ENCODE results near the gene IL21.
"Not testable (repeated sequence)": the region's sequence is repeated elsewhere in the genome, so short reads cannot be mapped to it uniquely, and the experiment has no call there.

Gene IL21

GRCh38 chr4:122621016-122621507, at the start of gene IL21:
Gene IL21, minus strand, starts transcription at chr4:122621066. Its CDS starts 55 bp downstream, at chr4:122621011.
- no peak for DNase-seq

DNA sequence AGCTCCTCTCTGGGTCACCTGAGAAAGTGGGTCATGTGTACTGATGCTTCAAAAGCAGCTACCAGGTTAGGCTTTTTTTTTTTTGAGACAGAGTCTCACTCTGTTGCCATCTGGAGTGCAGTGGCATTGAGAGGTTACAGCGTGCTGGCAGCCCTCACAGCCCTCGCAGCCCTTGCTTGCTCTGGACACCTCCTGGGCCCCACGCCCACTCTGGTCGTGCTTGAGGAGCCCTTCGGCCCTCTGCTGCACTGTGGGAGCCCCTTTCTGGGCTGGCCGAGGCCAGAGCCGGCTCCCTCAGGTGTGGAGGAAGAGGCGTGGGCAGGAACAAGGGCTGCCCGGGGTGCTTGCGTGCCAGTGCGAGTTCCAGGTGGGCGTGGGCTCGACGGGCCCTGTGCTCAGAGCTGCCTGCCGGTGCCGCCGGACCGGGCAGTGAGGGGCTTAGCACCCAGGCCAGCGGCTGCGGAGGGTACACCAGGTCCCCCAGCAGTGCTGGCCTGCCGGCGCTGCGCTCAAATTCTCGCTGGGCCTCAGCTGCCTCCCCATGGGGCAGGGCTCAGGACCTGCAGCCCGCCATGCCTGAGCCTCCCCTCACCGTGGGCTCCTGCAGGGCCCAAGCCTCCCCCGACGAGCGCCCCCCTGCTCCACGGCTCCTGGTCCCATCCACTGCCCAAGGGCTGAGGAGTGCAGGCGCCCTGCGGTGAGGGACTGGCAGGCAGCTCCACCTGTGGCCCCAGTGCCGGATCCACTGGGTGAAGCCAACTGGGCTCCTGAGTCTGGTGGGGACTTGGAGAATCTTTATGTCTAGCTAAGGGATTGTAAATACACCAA, 49.3 kb upstream of the IL21 start:
- no peak for DNase-seq

GRCh38 chr4:122668241-122668640, 47.4 kb upstream of the IL21 start:
- no peak for DNase-seq

- no peak for DNase-seq
Measured at GRCh38 chr4:122666527-122667245, 45.8 kb upstream of the IL21 start.

GRCh38 chr4:122665161-122665929, 44.5 kb upstream of the IL21 start:
- no peak for DNase-seq

DNA sequence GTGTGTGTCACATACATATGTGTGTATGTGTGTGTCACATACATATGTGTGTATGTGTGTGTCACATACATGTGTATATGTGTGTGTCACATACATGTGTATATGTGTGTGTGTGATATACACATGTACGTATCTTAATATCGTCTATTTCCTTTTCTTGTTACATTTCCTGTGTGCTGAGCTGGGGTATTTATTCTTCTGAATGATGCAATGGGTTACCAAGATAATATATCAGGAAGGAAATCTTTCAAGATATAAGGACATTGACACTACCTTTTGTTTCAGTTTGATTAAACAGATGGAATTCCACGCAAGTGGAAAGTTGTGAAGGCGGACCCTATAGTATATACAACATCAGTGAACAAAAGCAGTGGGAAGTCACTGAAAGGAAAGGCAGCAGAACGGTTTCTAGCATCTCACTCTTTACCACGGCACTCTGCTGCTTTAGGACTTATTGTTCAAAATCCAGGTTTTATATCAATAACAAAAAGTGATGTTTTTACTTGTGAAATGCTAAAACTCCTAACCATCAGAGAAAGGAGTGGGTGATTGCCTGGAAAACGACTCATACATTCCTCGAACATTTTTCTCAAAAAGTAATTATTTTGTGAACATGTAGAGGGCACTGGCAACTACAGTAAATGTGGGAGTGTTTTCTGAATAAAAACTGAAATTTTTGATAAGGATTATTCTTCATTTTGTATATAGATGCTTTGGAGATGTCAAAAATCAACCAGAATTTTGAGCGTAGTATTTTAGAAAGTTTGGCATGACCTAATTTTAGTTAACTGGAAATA, 43.1 kb upstream of the IL21 start:
- no peak for DNase-seq

GRCh38 chr4:122663291-122663690, 42.4 kb upstream of the IL21 start:
- no peak for DNase-seq

DNA sequence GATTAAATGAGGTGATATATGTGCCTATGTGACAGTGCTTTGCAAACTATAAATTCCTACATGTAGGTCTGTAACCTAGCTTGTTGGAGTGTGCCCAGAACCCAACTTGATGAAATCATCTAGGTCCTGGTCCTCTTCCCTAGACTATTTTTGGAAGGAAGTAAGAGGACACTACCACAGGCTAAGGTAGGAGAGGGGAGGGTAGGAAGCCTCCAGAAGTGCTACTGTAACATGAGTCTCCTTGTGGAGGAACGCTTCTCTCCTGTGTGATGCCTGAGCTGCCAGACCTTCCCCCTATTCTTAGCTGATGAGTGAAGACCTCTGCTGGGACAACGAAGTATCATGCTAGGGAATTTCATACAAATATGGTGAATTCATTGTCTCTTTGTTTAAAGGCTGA, 41.8 kb upstream of the IL21 start:
- DNase-seq = no peak

DNA sequence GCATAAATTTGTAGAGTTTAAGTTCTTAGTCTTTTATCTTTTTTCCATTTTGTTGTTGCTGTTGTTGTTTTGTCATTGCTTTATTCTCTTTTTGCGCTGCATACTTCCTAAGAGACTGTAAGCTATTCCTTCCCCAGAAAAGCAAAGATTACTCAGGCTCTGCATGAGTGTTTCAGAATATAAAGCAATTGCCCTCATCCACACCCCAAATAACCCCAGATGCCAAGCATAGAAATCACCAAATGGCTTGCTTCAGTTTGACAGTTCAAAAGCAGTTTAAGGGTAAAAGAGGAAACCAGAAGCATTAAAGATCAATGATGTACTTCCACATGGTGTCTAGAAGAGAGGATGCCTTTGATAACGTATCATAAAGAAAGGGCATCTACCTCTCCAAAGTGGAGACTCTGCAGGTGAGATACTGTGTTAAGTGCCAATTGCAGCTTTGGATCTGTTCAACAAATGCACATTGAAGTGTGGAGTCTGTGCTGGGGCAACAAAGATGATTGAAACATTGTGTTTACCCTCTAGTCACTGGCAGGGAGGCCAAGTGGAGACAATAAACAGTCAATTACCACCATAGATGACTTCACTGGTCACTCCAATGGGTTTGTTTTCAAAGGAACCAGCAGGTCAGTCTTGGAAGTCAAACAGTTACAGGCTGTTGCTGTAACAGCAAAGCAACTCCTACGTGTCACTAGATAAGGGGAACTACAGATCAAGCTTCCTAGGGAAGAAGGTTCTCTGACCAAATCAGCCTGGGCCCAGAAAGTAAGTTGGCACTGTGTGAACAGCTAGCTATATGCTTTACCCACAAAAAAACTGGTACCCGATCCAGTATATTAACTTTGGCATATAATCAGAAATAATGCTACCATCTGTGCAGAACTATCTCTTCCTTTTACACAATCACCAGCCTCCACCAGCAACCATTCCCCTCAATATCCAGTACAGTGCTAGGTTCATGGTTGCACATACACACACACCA, 40.6 kb upstream of the IL21 start:
- no peak for DNase-seq

DNA sequence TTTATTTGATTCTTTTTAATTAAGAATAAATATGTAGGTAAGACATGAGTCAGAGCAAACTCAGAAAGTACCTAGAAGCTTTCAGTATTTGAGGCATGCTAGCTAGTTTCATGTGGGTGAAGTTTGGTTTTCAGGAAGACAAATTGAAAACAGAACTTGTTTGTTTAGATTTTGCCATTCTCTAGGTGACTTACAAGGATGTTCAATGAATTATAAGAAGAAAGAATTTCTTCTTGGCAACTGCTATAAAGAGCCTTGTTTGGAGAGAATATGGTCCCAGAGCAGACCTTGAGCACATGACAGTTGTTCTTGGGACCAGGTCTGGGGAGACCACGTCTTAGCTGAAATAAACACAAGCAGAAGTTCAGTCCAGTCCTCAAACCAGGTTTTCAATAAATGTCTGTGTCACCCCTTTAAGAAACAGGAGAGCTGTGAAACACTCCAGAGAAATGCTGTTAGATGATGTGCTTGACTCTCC, 38.0 kb upstream of the IL21 start:
- no peak for DNase-seq

GRCh38 chr4:122658377-122658776, 37.5 kb upstream of the IL21 start:
- DNase-seq = no peak

DNA sequence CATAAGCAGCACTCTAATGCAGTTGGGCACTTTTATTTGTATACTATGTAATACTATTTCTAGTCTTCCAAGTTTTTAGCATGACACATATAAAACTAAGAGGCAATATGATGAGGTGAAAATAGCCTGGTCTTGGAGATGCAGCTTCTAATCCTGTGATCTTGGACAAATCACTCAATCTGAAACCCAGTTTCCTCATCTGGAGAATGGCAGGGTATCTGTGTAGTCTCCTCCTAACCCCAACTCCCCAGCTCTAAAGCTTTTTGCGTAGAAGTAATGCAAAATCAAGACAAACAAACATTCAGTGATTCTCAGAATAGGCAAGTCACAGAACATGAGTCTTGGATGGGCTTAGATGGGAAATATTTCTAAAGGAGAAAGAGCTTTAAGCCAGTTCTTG, 36.7 kb upstream of the IL21 start:
- DNase-seq = no peak

GRCh38 chr4:122656583-122656982, 35.7 kb upstream of the IL21 start:
- not testable (repeated sequence) for DNase-seq

- DNase-seq = no peak
Measured at GRCh38 chr4:122652379-122652778, 31.5 kb upstream of the IL21 start.

- DNase-seq = no peak
Measured at GRCh38 chr4:122650148-122650547, 29.3 kb upstream of the IL21 start.

GRCh38 chr4:122647656-122648055, 26.8 kb upstream of the IL21 start:
- no peak for DNase-seq

- no peak for DNase-seq
Measured at GRCh38 chr4:122643257-122643656, 22.4 kb upstream of the IL21 start.

- no peak for DNase-seq
Measured at GRCh38 chr4:122639181-122639580, 18.3 kb upstream of the IL21 start.

DNA sequence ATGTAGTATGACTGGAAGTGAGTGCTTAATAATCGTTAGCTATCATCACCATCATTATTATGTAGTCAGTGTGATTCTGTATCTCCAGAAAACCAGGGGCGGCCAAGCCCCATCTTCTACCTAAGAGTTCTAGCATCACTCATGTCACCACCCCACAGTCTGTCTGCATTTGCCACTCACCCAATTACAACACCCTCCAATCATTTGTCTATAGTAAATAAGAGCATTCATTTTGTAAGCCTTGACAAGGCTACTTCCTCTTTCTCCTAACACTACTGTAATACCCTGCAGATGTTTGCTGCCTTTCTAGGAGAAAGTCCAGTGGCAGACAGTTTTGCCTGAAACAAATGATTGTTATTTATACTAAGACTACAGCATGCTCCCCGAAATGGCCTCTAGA, 15.8 kb upstream of the IL21 start:
- no peak for DNase-seq

GRCh38 chr4:122635205-122635604, 14.3 kb upstream of the IL21 start:
- no peak for DNase-seq

DNA sequence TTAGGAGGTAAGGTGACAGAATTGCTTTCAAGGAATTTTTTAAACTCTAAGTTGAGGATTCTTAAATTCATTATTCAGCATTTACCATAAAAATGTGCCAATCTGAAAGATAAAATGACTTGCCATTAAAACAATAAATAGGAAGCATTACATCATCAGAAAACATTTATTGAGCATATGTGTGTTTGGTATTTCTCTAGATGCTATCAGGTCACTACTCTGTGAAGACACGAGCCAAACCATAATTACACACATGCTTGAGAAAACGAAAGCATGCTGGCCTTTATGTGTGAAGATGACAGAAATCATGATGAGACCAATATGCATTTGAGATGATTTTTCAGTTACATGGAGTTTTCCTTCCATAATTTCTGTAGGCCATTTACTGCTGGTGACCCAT, 12.3 kb upstream of the IL21 start:
- no peak for DNase-seq
